ENCODE data around the gene FCER1G.

FCER1G gene

GRCh38 chr1:161261261-161262235 is 46.5 kb downstream of the FCER1G start:
- no peak for DNase-seq (ENCODE audit: low read depth in 2 of 2, low spot score in 1 of 2)

- no peak for DNase-seq (ENCODE audit: low read depth in 2 of 2, low spot score in 1 of 2)
Observed at GRCh38 chr1:161265305-161265704, 50.2 kb downstream of the FCER1G start.

- no peak for DNase-seq (ENCODE audit: low read depth in 2 of 2, low spot score in 1 of 2)
Observed at GRCh38 chr1:161266202-161266601, 51.1 kb downstream of the FCER1G start.

GRCh38 chr1:161266836-161267235 is 51.7 kb downstream of the FCER1G start:
- no peak for DNase-seq (ENCODE audit: low read depth in 2 of 2, low spot score in 1 of 2)

GRCh38 chr1:161267321-161267720 is 52.2 kb downstream of the FCER1G start:
- no peak for DNase-seq (ENCODE audit: low read depth in 2 of 2, low spot score in 1 of 2)
